Subcutaneous adipose tissue (tissue), 4 donors: ENCODE results near the gene ATP8B3. TPM values are rescaled to one million over a fixed set of nuclear protein-coding genes. Genes with fewer than 3 reads are reported as not detected.

Experiments used
- CTCF ChIP-seq: fragments of 450-650 bp; IDR thresholded peaks from one replicate; pipeline ENCODE4 v1.5.1; 2016; ENCODE audit warnings: low read depth, mild to moderate bottlenecking, control low read depth, antibody characterized with exemption, moderate library complexity
- total RNA-seq, 4 donors: library from RNA; depleted of rRNA; stranded (reverse); fragments of >200 nt; gene quantifications; one replicate each; pipeline ENCODE4 v1.1.0, GENCODE V29; 2016

Gene ATP8B3
- total RNA-seq, 4 donors from 2014 or later = 1.5 to 3.3 (median 1.8) TPM

DNA sequence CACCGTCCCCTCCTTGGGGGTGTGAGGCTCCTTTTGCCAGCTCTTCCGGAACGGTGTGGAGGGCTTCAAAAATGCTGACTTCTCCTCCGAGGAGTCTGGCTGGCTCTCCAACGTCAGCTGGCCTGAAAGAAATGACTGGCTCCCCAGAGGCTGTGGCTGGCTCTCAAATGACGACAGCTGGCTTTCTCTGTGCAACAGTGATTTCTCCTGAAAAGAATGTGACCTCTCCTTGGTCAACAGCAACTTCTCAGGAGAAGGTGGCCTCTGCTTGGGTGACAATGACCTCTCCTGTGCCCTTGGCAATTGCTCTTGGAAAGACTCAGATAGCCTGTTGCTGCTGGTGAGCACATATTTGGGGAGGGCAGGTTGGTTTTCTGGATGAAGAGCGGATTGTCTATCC is 29.6 kb downstream of the ATP8B3 start:
- no peak for TF ChIP-seq CTCF

GRCh38 chr19:1780272-1780958 is 31.7 kb downstream of the ATP8B3 start:
- no peak for TF ChIP-seq CTCF

- TF ChIP-seq CTCF = no peak
These were observed 32.5 kb downstream of the ATP8B3 start for GRCh38 chr19:1779574-1779973.

DNA sequence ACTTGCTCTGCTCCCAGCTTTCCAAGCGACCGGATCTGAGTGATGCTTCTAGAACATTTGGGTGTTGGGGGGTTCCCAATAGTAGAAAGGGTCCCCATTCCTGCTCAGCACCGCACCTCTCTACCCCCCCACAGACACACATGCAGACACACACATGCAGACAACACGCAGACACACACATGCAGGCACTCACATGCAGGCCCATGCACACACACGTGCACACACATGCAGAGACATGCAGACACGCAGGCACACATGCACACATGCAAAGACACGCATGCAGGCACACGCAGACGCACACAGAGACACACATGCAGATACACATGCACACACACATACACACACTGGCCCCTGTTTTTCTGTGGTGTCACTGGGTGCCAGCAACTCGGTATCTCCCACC is 34.9 kb downstream of the ATP8B3 start:
- TF ChIP-seq CTCF = no peak

GRCh38 chr19:1776606-1777147 is 35.4 kb downstream of the ATP8B3 start:
- no peak for TF ChIP-seq CTCF

GRCh38 chr19:1775951-1776605 is 36.0 kb downstream of the ATP8B3 start:
- TF ChIP-seq CTCF = no peak

DNA sequence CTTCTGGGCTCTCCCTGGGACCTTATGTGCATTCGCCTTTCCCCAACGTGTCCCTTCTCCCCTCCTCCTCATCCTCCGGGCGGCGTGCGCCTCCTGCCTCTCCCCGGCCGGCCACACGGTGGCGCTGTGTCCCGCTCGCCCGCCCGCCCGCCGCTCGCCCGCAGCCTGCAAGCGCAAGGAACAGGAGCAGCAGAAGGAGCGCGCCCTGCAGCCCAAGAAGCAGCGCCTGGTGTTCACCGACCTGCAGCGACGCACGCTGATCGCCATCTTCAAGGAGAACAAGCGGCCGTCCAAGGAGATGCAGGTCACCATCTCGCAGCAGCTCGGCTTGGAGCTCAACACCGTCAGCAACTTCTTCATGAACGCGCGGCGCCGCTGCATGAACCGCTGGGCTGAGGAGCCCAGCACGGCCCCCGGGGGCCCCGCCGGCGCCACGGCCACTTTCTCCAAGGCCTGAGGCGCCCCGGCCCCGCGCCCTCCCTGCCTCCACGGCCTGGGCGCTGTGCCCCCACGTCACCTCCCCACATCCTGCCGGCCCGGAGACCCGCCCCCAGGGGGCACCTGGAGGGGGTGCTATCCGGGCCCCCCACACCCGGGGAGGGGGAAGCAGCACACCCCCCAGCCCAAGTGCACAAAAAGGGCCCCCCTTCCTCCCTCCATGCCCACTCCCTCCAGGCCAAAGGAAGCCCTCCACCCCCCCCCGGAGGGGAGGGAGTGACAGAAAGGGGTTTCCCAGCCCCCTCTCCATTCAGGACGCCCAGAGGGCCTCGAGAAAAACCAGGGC is 36.9 kb downstream of the ATP8B3 start:
- no peak for TF ChIP-seq CTCF
